ENCODE data around the gene HSPB2. TPM values are rescaled to one million over a fixed set of nuclear protein-coding genes. Genes with fewer than 3 reads are reported as not detected.

The HSPB2 gene
- total RNA-seq, 4 donors from 2014 or later: 3.1 to 4.6 TPM; not detected in 2

DNA sequence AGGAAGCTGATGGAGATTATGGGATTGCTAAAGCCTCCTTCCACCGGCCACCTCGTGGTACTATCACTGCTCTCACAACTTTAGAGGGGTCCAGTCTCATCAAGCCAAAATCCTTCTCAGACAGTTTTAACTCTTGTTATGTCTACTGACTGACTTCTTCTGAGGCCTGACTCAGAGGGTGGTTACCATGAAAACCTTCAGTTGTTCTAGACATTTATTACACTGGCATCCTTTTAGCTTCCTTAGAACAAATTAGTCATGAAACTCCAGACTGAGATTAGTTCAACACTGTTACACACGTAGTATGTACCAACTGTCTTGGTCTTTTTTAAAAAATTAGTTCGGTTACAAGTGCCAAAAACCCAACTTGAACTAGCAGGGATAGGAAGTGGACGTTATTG, 32.1 kb downstream of the HSPB2 start:
- ATAC-seq (ENCODE audit: low FRiP score) (peak; percentile 84), DNase-seq (ENCODE audit: low spot score) (no peak)
- TF ChIP-seq, protein P1, sequence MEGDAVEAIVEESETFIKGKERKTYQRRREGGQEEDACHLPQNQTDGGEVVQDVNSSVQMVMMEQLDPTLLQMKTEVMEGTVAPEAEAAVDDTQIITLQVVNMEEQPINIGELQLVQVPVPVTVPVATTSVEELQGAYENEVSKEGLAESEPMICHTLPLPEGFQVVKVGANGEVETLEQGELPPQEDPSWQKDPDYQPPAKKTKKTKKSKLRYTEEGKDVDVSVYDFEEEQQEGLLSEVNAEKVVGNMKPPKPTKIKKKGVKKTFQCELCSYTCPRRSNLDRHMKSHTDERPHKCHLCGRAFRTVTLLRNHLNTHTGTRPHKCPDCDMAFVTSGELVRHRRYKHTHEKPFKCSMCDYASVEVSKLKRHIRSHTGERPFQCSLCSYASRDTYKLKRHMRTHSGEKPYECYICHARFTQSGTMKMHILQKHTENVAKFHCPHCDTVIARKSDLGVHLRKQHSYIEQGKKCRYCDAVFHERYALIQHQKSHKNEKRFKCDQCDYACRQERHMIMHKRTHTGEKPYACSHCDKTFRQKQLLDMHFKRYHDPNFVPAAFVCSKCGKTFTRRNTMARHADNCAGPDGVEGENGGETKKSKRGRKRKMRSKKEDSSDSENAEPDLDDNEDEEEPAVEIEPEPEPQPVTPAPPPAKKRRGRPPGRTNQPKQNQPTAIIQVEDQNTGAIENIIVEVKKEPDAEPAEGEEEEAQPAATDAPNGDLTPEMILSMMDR (IDR thresholded peaks at IDR 0.05): no peak

DNA sequence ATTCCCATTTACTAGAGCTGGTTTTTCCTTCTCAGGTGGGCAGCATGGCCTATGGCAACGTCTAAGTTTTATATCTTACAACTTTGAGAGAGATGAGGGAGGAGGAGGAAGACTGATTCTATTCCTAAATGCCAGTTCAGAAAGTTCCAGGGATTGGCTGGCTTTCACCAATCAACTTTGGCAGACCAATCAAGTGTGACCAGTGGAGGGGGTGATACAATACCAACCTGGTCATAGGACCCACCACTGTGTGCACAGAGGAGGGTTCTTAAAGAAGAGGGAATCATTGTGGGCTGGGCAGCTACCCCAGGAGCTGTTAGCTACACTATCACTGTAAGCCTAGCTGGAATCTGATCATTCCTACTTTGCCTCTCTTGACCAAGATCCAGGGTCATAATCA, 32.7 kb downstream of the HSPB2 start:
- DNase-seq (ENCODE audit: low spot score) (no peak), ATAC-seq (ENCODE audit: low FRiP score) (no peak)
- TF ChIP-seq, protein P1 (IDR thresholded peaks at IDR 0.05): no peak

DNA sequence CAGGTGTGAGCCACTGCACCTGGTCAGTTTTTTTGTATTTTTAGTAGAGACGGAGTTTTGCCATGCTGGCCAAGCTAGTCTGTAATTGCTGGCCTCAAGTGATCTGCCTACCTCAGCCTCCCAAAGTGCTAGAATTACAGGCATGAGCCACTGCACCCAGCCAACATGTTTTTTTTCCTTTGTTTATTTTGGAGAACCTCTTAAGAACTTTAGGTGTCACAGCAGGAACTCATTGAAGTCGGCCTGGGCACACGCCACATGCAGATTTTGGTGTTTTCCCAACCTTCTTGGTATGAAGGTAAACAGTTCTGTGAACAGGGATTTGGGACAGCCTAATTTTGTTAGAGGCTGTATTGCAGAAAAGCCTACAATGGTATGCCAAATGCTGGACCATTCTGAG, 34.0 kb downstream of the HSPB2 start:
- no peak for ATAC-seq (ENCODE audit: low FRiP score)

GRCh38 chr11:111947143-111947542, 34.6 kb downstream of the HSPB2 start:
- TF ChIP-seq, protein P1 (IDR thresholded peaks at IDR 0.05): no peak
- ATAC-seq (ENCODE audit: low FRiP score) (no peak), DNase-seq (ENCODE audit: low spot score) (no peak)

More for the DNA sequence above, 34.0 kb downstream of the HSPB2 start:
- DNase-seq (ENCODE audit: low spot score): no peak
- TF ChIP-seq, protein P1 (IDR thresholded peaks at IDR 0.05): no peak

DNA sequence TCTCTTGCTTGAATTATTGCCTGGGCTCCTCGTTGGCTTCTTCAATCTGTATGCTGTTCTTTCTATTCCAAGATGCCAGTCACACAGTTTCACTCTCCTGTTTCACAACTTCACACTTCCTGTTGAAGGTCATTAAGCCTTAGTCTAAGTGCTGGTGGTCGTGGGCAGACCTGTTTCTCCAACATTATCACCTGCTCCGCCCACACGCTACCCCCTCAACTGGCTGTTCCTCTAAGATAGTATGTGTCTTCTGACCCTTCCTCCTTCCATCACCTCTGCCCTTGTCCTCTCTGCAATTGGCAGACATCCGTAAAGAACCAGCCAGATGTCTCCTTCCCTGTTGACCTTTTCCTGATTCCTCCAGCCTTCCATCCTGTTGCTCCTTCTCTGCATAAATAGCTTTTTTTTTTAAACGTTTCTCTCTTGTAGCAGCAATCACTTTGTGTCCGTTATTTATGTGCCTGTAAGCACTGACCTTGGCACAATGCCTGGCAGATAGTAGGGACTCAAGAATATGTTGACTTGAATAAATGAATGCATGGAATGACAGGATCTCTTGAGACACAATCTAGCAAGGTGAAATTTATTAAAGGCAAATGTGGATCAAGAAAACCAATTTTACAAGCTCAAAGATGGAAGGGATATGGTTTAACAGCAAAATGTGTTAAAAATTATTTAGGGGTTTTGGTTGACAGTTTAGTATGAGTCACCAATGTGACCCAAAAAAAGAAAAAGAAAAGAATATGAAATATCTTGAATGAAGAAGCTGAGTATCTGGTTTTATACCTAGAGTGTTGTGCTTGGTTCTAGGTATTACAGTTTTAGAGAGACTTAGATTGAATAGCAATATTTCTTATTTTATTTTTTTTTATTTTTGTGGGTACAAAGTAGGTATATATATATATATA, 37.2 kb downstream of the HSPB2 start:
- DNase-seq (ENCODE audit: low spot score): no peak
- TF ChIP-seq, protein P1 (IDR thresholded peaks at IDR 0.05): no peak
- ATAC-seq (ENCODE audit: low FRiP score): no peak

GRCh38 chr11:111951565-111951964, 39.0 kb downstream of the HSPB2 start:
- ATAC-seq (ENCODE audit: low FRiP score) (no peak), DNase-seq (ENCODE audit: low spot score) (no peak)
- TF ChIP-seq, protein P1 (IDR thresholded peaks at IDR 0.05): no peak

DNA sequence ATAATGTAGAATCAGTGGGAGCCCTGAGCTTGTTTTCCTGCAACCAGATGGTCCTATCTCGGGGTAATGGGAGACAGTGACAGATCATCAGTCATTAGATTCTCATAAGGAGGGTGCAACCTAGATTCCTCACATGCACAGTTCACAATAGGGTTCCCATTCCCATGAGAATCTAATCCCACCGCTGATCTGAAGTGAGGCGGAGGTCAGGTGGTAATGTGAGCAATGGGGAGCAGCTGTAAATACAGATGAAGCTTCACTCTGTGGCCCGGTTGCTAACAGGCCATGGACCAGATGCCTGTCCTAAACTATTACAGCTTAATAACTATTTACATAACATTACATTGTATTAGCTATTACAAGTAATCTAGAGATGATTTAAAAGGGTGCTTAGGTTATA, 41.6 kb downstream of the HSPB2 start:
- DNase-seq (ENCODE audit: low spot score) (no peak), ATAC-seq (ENCODE audit: low FRiP score) (no peak)
- TF ChIP-seq, protein P1 (IDR thresholded peaks at IDR 0.05): no peak

Data from omental fat pad (tissue), 4 donors.